ENCODE results near the gene KIF3A.

DNA sequence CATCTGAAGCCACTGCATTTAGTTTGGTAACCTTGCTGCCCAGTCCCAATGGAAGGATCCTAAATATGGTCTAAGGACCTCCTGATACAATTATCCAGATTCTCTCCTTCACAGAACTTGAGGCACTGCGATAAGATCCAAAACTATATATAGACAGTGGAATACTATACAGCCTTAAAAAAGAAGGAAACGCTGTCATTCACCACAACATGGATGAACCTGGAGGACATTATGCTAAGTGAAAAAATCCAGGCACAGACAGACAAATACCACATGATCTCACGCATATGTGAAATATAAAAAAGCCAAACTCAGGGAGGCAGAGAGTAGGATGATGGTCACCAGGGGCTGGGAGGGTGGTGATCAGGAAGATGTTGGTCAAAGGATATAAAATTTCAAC is 66.3 kb downstream of the KIF3A start:
- TF ChIP-seq, protein P1, sequence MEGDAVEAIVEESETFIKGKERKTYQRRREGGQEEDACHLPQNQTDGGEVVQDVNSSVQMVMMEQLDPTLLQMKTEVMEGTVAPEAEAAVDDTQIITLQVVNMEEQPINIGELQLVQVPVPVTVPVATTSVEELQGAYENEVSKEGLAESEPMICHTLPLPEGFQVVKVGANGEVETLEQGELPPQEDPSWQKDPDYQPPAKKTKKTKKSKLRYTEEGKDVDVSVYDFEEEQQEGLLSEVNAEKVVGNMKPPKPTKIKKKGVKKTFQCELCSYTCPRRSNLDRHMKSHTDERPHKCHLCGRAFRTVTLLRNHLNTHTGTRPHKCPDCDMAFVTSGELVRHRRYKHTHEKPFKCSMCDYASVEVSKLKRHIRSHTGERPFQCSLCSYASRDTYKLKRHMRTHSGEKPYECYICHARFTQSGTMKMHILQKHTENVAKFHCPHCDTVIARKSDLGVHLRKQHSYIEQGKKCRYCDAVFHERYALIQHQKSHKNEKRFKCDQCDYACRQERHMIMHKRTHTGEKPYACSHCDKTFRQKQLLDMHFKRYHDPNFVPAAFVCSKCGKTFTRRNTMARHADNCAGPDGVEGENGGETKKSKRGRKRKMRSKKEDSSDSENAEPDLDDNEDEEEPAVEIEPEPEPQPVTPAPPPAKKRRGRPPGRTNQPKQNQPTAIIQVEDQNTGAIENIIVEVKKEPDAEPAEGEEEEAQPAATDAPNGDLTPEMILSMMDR (conservative IDR thresholded peaks at IDR 0.05) = no peak
- TF ChIP-seq EZH2 (IDR thresholded peaks at IDR 0.05; ENCODE audit: low read depth) = no peak

Measured in PC-9 (cell line).